Upper lobe of left lung (tissue), 4 donors: ENCODE results near the gene MRPL33.

Experiments used
- CTCF ChIP-seq, 6 experiments: fragments of 450-650 bp in 4 of 6; fragments of 200-600 bp in 2 of 6; sonication (generic) in 2 of 6; IDR thresholded peaks; one replicate each; pipeline ENCODE4 v1.5.1; 2016 to 2019; ENCODE audit warnings: antibody characterized with exemption in 6 of 6
- POLR2A ChIP-seq, 4 donors: fragments of 450-650 bp; IDR thresholded peaks; one replicate each; pipeline ENCODE4 v1.5.1; 2016 to 2017; ENCODE audit warnings: antibody characterized with exemption in 4 of 4, mild to moderate bottlenecking in 2 of 4
- POLR2AphosphoS5 ChIP-seq, 2 donors: sonication (generic); formaldehyde crosslinking; IDR thresholded peaks; one replicate each; pipeline ENCODE4 v1.5.1; 2017; ENCODE audit warnings: antibody characterized with exemption in 2 of 2

GRCh38 chr2:27773959-27774358, 2.4 kb downstream of the MRPL33 start:
- TF ChIP-seq POLR2AphosphoS5 (IDR thresholded peaks at IDR 0.05) (no peak), POLR2A (IDR thresholded peaks at IDR 0.05) (no peak), CTCF (IDR thresholded peaks at IDR 0.05) (no peak)
